ENCODE data around the gene TM9SF2. TPM values are rescaled to one million over a fixed set of nuclear protein-coding genes. Genes with fewer than 3 reads are reported as not detected.

Gene TM9SF2
- total RNA-seq, 1 experiment from 2014 or later, result 84.0 TPM

DNA sequence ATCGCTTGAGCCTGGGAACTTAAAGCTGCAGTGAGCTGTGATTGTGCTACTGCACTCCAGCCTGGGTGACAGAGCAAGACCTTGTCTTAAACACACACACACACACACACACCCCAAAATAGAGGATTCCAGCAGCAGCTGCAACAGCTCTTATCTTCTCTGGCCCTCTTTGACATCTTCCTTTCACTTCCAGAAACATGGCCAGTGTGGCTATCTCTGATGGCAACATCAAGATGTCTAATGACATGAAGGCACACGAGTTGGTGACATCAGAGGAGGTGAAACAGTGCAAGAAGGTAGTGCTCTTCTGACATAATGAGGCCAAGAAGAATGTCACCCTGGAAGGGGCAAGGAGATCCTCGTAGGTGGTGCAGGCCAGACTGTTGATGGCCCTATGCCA is 81.2 kb downstream of the TM9SF2 start:
- no peak for TF ChIP-seq MXD4 (CRISPR knock-in tag; IDR thresholded peaks at IDR 0.05; ENCODE audit: borderline replicate concordance)
- no peak for TF ChIP-seq ETV6 (CRISPR knock-in tag; IDR thresholded peaks at IDR 0.05)
- no peak for TF ChIP-seq GRHL2 (CRISPR knock-in tag; IDR thresholded peaks at IDR 0.05; ENCODE audit: insufficient replicate concordance, severe bottlenecking)
- no peak for TF ChIP-seq NR3C1 (CRISPR knock-in tag; conservative IDR thresholded peaks at IDR 0.05; ENCODE audit: low read depth)
- TF ChIP-seq, protein P1, sequence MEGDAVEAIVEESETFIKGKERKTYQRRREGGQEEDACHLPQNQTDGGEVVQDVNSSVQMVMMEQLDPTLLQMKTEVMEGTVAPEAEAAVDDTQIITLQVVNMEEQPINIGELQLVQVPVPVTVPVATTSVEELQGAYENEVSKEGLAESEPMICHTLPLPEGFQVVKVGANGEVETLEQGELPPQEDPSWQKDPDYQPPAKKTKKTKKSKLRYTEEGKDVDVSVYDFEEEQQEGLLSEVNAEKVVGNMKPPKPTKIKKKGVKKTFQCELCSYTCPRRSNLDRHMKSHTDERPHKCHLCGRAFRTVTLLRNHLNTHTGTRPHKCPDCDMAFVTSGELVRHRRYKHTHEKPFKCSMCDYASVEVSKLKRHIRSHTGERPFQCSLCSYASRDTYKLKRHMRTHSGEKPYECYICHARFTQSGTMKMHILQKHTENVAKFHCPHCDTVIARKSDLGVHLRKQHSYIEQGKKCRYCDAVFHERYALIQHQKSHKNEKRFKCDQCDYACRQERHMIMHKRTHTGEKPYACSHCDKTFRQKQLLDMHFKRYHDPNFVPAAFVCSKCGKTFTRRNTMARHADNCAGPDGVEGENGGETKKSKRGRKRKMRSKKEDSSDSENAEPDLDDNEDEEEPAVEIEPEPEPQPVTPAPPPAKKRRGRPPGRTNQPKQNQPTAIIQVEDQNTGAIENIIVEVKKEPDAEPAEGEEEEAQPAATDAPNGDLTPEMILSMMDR (IDR thresholded peaks at IDR 0.05), result no peak
- TF ChIP-seq FOXK1 (CRISPR knock-in tag; IDR thresholded peaks at IDR 0.05), result no peak
- no peak for TF ChIP-seq ATF1 (CRISPR knock-in tag; IDR thresholded peaks at IDR 0.05)
- TF ChIP-seq ZNF416 (CRISPR knock-in tag; IDR thresholded peaks at IDR 0.05), result no peak
- Mint-ChIP-seq H3K27me3 (ENCODE audit: low read depth) (no peaks in the 10 kb centered on the region), H3K36me3 (no peaks in the 10 kb centered on the region), H3K4me1 (no peaks in the 10 kb centered on the region), H3K27ac (no peak overlapping the region), H3K9me3 (no peaks in the 10 kb centered on the region), H3K4me3 (no peak overlapping the region)
- DNase-seq (ENCODE audit: low spot score) (no peak), ATAC-seq (no peak)
- POLR2A ChIA-PET, result no interaction called here
- CTCF ChIA-PET, result no interaction called here

DNA sequence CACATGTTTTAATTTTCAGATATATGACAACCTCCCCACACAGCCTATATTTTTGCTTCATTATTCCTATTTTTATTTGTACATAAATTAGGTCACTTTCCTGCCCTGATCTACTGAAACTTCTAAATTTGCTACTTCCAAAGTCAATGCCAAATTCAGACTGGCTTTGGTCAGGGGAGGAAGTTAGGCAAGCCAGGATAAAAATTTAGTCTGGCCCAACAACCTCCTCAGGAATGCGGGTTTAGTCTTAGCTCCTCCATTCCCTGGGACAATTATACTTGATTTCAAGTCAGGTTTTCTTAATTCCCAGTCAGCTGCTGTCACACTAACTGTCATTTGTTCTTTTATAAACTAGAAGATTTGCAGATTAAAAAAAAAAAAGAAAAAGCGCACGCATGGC is 84.3 kb downstream of the TM9SF2 start:
- no peaks in the 10 kb centered on the region for H3K9me3 Mint-ChIP-seq
- H3K4me3 Mint-ChIP-seq, result no peak overlapping the region
- peaks cover 3% of the 10 kb centered on the region; the same call in 1 of the 2 replicates for H3K27me3 Mint-ChIP-seq (ENCODE audit: low read depth)
- CTCF ChIA-PET, result interaction anchor here (1.3 kb wide), 1 partner anchor 15 kb away, joined by 5 read pairs; no protein-coding TSS in a partner anchor
- H3K4me1 Mint-ChIP-seq, result no peaks in the 10 kb centered on the region
- TF ChIP-seq, protein P2, sequence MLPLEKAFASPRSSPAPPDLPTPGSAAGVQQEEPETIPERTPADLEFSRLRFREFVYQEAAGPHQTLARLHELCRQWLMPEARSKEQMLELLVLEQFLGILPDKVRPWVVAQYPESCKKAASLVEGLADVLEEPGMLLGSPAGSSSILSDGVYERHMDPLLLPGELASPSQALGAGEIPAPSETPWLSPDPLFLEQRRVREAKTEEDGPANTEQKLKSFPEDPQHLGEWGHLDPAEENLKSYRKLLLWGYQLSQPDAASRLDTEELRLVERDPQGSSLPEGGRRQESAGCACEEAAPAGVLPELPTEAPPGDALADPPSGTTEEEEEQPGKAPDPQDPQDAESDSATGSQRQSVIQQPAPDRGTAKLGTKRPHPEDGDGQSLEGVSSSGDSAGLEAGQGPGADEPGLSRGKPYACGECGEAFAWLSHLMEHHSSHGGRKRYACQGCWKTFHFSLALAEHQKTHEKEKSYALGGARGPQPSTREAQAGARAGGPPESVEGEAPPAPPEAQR (CRISPR knock-in tag; IDR thresholded peaks at IDR 0.05), result no peak
- DNase-seq (ENCODE audit: low spot score), result no peak
- H3K36me3 Mint-ChIP-seq, result no peaks in the 10 kb centered on the region
- no peak for ATAC-seq
- H3K27ac Mint-ChIP-seq, result no peak overlapping the region
- POLR2A ChIA-PET, result interaction anchor here (0.7 kb wide), 1 partner anchor 139 kb away, joined by 3 read pairs; no protein-coding TSS in a partner anchor

DNA sequence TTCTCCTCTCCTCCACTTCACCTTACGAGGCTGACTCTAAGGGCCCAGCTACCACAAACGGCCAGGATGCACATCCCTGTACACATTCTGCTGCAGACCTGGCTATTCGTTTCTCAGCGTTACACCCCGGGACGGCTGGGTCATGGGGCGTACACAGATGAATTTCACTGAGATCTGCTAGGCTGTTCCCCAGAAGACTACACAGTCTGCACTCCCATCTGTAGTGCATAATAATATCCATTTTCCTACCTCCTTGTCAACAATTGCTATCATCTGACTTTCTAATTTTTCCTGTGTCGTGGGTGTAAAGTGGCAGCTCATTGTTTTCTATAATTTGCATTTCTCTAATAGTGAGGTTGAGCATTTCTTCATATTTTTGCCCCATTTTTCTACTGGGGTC is 85.7 kb downstream of the TM9SF2 start:
- DNase-seq (ENCODE audit: low spot score), result no peak
- TF ChIP-seq ZBTB21 (CRISPR knock-in tag; IDR thresholded peaks at IDR 0.05; ENCODE audit: borderline replicate concordance), result no peak
- TF ChIP-seq NR1H2 (CRISPR knock-in tag; IDR thresholded peaks at IDR 0.05), result no peak
- TF ChIP-seq SMAD3 (CRISPR knock-in tag; IDR thresholded peaks at IDR 0.05; ENCODE audit: borderline replicate concordance), result no peak
- Mint-ChIP-seq H3K4me3 (no peak overlapping the region), H3K27me3 (ENCODE audit: low read depth) (peaks cover 3% of the 10 kb centered on the region; the same call in 1 of the 2 replicates), H3K27ac (no peak overlapping the region), H3K4me1 (no peaks in the 10 kb centered on the region), H3K9me3 (no peaks in the 10 kb centered on the region), H3K36me3 (no peaks in the 10 kb centered on the region)
- ChIA-PET POLR2A (no interaction called here), CTCF (interaction anchor here (0.9 to 1.1 kb wide), 2 partner anchors 9 to 147 kb away, joined by 3 to 4 read pairs; no protein-coding TSS in a partner anchor)
- ATAC-seq, result no peak

DNA sequence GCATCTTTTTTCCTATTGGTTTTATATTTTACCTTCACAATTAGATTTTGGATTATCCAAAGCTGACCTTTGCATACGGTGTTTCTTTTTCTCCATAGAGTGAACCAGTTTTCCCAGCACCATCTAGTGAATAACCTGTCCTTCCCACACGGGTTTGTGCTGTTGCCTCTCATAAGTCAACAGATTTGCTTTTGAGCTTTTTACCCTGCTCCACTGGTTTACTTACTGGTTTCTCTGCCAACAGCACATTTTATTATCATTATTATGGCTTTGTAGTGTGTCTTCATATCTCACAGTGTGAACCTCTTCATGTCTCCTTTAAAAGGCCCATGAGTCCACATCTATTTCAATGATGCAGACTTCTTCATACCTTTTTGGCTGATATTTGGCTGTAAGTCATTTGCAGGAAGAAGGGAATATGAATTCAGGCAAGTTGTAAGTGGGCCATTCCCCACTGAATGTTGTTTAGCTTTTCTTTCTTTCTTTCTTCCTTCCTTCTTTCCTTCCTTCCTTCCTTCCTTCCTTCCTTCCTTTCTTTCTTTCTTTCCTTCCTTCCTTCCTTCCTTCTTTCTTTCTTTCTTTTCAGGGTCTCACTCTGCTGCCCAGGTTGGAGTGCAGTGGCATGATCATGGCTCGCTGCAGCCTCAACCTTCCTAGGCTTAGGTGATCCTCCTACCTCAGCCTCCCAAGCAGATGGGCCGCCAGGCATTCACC is 86.8 kb downstream of the TM9SF2 start:
- CTCF ChIA-PET, result interaction anchor here (1.0 to 1.1 kb wide), 2 partner anchors 9 to 10 kb away, joined by 3 to 4 read pairs; no protein-coding TSS in a partner anchor
- TF ChIP-seq, protein P3, sequence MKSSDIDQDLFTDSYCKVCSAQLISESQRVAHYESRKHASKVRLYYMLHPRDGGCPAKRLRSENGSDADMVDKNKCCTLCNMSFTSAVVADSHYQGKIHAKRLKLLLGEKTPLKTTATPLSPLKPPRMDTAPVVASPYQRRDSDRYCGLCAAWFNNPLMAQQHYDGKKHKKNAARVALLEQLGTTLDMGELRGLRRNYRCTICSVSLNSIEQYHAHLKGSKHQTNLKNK (CRISPR knock-in tag; IDR thresholded peaks at IDR 0.05), result no peak
- TF ChIP-seq NFE2L1 (CRISPR knock-in tag; IDR thresholded peaks at IDR 0.05), result no peak
- TF ChIP-seq ZNF671 (CRISPR knock-in tag; IDR thresholded peaks at IDR 0.05), result no peak
- TF ChIP-seq, protein P4, sequence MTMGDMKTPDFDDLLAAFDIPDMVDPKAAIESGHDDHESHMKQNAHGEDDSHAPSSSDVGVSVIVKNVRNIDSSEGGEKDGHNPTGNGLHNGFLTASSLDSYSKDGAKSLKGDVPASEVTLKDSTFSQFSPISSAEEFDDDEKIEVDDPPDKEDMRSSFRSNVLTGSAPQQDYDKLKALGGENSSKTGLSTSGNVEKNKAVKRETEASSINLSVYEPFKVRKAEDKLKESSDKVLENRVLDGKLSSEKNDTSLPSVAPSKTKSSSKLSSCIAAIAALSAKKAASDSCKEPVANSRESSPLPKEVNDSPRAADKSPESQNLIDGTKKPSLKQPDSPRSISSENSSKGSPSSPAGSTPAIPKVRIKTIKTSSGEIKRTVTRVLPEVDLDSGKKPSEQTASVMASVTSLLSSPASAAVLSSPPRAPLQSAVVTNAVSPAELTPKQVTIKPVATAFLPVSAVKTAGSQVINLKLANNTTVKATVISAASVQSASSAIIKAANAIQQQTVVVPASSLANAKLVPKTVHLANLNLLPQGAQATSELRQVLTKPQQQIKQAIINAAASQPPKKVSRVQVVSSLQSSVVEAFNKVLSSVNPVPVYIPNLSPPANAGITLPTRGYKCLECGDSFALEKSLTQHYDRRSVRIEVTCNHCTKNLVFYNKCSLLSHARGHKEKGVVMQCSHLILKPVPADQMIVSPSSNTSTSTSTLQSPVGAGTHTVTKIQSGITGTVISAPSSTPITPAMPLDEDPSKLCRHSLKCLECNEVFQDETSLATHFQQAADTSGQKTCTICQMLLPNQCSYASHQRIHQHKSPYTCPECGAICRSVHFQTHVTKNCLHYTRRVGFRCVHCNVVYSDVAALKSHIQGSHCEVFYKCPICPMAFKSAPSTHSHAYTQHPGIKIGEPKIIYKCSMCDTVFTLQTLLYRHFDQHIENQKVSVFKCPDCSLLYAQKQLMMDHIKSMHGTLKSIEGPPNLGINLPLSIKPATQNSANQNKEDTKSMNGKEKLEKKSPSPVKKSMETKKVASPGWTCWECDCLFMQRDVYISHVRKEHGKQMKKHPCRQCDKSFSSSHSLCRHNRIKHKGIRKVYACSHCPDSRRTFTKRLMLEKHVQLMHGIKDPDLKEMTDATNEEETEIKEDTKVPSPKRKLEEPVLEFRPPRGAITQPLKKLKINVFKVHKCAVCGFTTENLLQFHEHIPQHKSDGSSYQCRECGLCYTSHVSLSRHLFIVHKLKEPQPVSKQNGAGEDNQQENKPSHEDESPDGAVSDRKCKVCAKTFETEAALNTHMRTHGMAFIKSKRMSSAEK (CRISPR knock-in tag; IDR thresholded peaks at IDR 0.05; ENCODE audit: borderline replicate concordance), result no peak
- no peak for TF ChIP-seq ZNF396 (CRISPR knock-in tag; IDR thresholded peaks at IDR 0.05; ENCODE audit: borderline replicate concordance)
- TF ChIP-seq, protein P5, sequence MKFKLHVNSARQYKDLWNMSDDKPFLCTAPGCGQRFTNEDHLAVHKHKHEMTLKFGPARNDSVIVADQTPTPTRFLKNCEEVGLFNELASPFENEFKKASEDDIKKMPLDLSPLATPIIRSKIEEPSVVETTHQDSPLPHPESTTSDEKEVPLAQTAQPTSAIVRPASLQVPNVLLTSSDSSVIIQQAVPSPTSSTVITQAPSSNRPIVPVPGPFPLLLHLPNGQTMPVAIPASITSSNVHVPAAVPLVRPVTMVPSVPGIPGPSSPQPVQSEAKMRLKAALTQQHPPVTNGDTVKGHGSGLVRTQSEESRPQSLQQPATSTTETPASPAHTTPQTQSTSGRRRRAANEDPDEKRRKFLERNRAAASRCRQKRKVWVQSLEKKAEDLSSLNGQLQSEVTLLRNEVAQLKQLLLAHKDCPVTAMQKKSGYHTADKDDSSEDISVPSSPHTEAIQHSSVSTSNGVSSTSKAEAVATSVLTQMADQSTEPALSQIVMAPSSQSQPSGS (CRISPR knock-in tag; IDR thresholded peaks at IDR 0.05; ENCODE audit: borderline replicate concordance, low read depth), result no peak
- no peak for TF ChIP-seq FOXJ3 (CRISPR knock-in tag; IDR thresholded peaks at IDR 0.05; ENCODE audit: borderline replicate concordance)
- no peak for TF ChIP-seq SP1 (CRISPR knock-in tag; conservative IDR thresholded peaks at IDR 0.05)

More for the DNA sequence above, 86.8 kb downstream of the TM9SF2 start:
- H3K36me3 Mint-ChIP-seq, result no peaks in the 10 kb centered on the region
- ATAC-seq (no peak), DNase-seq (ENCODE audit: low spot score) (no peak)
- POLR2A ChIA-PET, result interaction anchor here (0.6 kb wide), 1 partner anchor 86 kb away, joined by 8 read pairs; no protein-coding TSS in a partner anchor
- peaks cover 3% of the 10 kb centered on the region; the same call in 1 of the 2 replicates for H3K27me3 Mint-ChIP-seq (ENCODE audit: low read depth)
- no peak overlapping the region for H3K27ac Mint-ChIP-seq
- H3K4me1 Mint-ChIP-seq, result no peaks in the 10 kb centered on the region
- H3K9me3 Mint-ChIP-seq, result no peaks in the 10 kb centered on the region
- no peak overlapping the region for H3K4me3 Mint-ChIP-seq

Measured in WTC11 (cell line).